CD4-positive, alpha-beta T cell (primary cell): ENCODE measurements around the gene CNTLN. TPM values are rescaled to one million over a fixed set of nuclear protein-coding genes. Genes with fewer than 3 reads are reported as not detected.

Source experiments
- ATAC-seq: fragments of 200-7000 bp; cut with Tn5 transposase; one replicate; pipeline ENCODE4 v1.10.0; 2022; ENCODE audit warnings: mild to moderate bottlenecking; ENCODE audit not compliant: poor library complexity
- CTCF ChIA-PET: fragments of 350-600 bp; sonication (Branson Sonifier 250); formaldehyde crosslinking; loops from one replicate; lab custom pipeline; 2021; ENCODE audit warnings: antibody characterized with exemption, inconsistent platforms; lab: Charles Lee
- POLR2A ChIA-PET: fragments of 350-600 bp; sonication (Branson Sonifier 250); formaldehyde crosslinking; loops from one replicate; lab custom pipeline; 2021; ENCODE audit warnings: antibody characterized with exemption, inconsistent platforms; lab: Charles Lee
- DNase-seq, 14 experiments: peaks; one replicate each; pipeline ENCODE4 v3.0.0-alpha.2; 2013 to 2020; ENCODE audit warnings: mixed read lengths in 2 of 14
- H3K27ac ChIP-seq, 2 donors: one replicate each; pipeline versions ENCODE4 v1.5.1 to v1.7.0; 2013; ENCODE audit warnings: low read length in 2 of 2, low read depth in 1 of 2, mild to moderate bottlenecking in 1 of 2
- H3K27me3 ChIP-seq, 2 experiments: 1 replicate in 1 of 2; 2 replicates in 1 of 2; pipeline versions ENCODE4 v1.6.1 to v1.7.0; 2013; ENCODE audit warnings: low read length in 2 of 2, control low read depth in 1 of 2, mild to moderate bottlenecking in 1 of 2, moderate library complexity in 1 of 2; ENCODE audit not compliant: insufficient read depth in 2 of 2, control insufficient read depth in 1 of 2
- H3K36me3 ChIP-seq: one replicate; pipeline ENCODE4 v1.6.1; 2013; ENCODE audit warnings: low read length, control low read depth; ENCODE audit not compliant: insufficient read depth
- H3K4me1 ChIP-seq: one replicate; pipeline ENCODE4 v1.6.1; 2013; ENCODE audit warnings: low read length, control low read depth; ENCODE audit not compliant: insufficient read depth
- H3K4me3 ChIP-seq: one replicate; pipeline ENCODE4 v1.5.1; 2013; ENCODE audit warnings: mild to moderate bottlenecking, low read length, moderate library complexity
- H3K9me3 ChIP-seq, 2 experiments: 1 replicate in 1 of 2; 2 replicates in 1 of 2; pipeline versions ENCODE4 v1.6.1 to v1.7.0; 2013; ENCODE audit warnings: low read length in 2 of 2, mild to moderate bottlenecking in 2 of 2, control low read depth in 1 of 2, moderate library complexity in 1 of 2; ENCODE audit not compliant: control insufficient read depth in 1 of 2, insufficient read depth in 1 of 2
- H3K27ac Mint-ChIP-seq: one replicate; pipeline ENCODE4 v1.8.0; 2020; ENCODE audit warnings: mixed read lengths
- H3K27me3 Mint-ChIP-seq: one replicate; pipeline ENCODE4 v1.8.0; 2021; ENCODE audit warnings: mixed read lengths
- H3K36me3 Mint-ChIP-seq: one replicate; pipeline ENCODE4 v1.8.0; 2021; ENCODE audit warnings: low read depth, mixed read lengths
- H3K4me1 Mint-ChIP-seq: one replicate; pipeline ENCODE4 v1.8.0; 2021; ENCODE audit warnings: low read depth, mixed read lengths
- H3K4me3 Mint-ChIP-seq: one replicate; pipeline ENCODE4 v1.8.0; 2020; ENCODE audit warnings: mild to moderate bottlenecking, mixed read lengths
- H3K9me3 Mint-ChIP-seq: one replicate; pipeline ENCODE4 v1.8.0; 2020; ENCODE audit warnings: mixed read lengths
- intact Hi-C, 2 experiments: fragments of 100-400 bp; cut with DNase I in 1 of 2; cut with micrococcal nuclease in 1 of 2; formaldehyde crosslinking; loops; one replicate each; pipeline versions ENCODE4 v1.15.1 to v1.9.0; 2023 to 2025; cut with DNase I, micrococcal nuclease
- total RNA-seq, 174 experiments: library from RNA in 2 of 174; stranded (reverse) in 2 of 174; gene quantifications; one replicate each; pipeline ENCODE4 v1.2.3 and lab custom pipeline; 2021 to 2026
- TF ChIP-seq, protein P1 (sequence below): fragments of 200-600 bp; IDR thresholded peaks from one replicate; pipeline ENCODE4 v1.8.0; 2022; ENCODE audit warnings: antibody characterized with exemption, mild to moderate bottlenecking

Gene CNTLN
- total RNA-seq, 2 experiments from 2014 or later, result 0.25 to 0.28 TPM

DNA sequence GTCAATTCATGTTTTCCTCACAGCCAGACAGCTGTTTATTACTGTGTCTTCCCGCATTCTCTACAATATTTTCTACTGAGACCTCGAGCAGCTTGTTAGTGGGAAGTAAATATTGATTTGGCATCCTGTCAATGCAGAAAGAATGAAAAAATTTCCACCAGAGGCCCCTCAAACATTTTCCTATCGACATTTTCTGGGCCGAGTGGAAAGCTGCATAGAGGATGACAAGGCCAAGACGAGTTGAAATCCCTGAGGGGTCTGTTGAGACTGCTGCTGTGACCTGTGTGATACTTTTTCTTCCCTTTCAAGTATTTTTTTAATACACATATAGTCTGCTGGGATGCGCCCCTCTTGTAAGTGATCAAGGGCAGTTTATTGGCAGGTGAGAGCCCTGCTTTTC is 352.6 kb downstream of the CNTLN start:
- ChIA-PET POLR2A (no interaction called here), CTCF (no interaction called here)
- Histone ChIP-seq H3K9me3 (no peaks in the 10 kb centered on the region), H3K27ac (no peak overlapping the region), H3K4me3 (no peak overlapping the region), H3K4me1 (no peaks in the 10 kb centered on the region), H3K27me3 (no peaks in the 10 kb centered on the region), H3K36me3 (no peaks in the 10 kb centered on the region)
- Mint-ChIP-seq H3K27ac (no peak overlapping the region), H3K9me3 (no peaks in the 10 kb centered on the region), H3K4me1 (no peaks in the 10 kb centered on the region), H3K4me3 (no peak overlapping the region), H3K36me3 (no peaks in the 10 kb centered on the region), H3K27me3 (no peaks in the 10 kb centered on the region)
- TF ChIP-seq, protein P1, sequence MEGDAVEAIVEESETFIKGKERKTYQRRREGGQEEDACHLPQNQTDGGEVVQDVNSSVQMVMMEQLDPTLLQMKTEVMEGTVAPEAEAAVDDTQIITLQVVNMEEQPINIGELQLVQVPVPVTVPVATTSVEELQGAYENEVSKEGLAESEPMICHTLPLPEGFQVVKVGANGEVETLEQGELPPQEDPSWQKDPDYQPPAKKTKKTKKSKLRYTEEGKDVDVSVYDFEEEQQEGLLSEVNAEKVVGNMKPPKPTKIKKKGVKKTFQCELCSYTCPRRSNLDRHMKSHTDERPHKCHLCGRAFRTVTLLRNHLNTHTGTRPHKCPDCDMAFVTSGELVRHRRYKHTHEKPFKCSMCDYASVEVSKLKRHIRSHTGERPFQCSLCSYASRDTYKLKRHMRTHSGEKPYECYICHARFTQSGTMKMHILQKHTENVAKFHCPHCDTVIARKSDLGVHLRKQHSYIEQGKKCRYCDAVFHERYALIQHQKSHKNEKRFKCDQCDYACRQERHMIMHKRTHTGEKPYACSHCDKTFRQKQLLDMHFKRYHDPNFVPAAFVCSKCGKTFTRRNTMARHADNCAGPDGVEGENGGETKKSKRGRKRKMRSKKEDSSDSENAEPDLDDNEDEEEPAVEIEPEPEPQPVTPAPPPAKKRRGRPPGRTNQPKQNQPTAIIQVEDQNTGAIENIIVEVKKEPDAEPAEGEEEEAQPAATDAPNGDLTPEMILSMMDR, result no peak
- intact Hi-C loops, result no loop called here
- DNase-seq (no peak), ATAC-seq (no peak)

DNA sequence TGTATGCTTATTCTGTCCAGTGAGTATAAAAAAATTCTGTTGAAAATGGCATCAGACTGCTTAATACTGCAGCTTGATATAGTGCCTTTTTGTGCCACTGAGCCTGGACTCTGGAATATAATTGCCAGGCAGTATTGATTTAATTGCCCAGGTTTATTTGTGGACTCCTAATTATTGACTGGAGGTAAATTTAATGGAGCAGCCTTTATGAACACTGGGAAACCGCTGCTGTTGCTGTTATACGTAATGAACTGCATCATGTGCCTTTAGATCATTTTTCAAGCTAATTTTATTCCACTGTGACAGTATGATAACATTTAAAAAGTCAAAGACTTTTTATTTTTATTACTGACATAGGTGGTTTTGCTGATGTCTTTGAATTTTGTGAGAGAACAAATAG is 353.8 kb downstream of the CNTLN start:
- Mint-ChIP-seq H3K9me3 (no peaks in the 10 kb centered on the region), H3K4me3 (no peak overlapping the region), H3K36me3 (no peaks in the 10 kb centered on the region), H3K4me1 (no peaks in the 10 kb centered on the region), H3K27ac (no peak overlapping the region), H3K27me3 (no peaks in the 10 kb centered on the region)
- POLR2A ChIA-PET, result no interaction called here
- no peaks in the 10 kb centered on the region for H3K27me3 ChIP-seq
- CTCF ChIA-PET, result no interaction called here
- no peaks in the 10 kb centered on the region for H3K36me3 ChIP-seq
- no peaks in the 10 kb centered on the region for H3K4me1 ChIP-seq
- intact Hi-C loops, result no loop called here
- no peak for DNase-seq
- ATAC-seq, result no peak
- no peak overlapping the region for H3K27ac ChIP-seq
- no peak overlapping the region for H3K4me3 ChIP-seq
- TF ChIP-seq, protein P1, result no peak
- H3K9me3 ChIP-seq, result no peaks in the 10 kb centered on the region

DNA sequence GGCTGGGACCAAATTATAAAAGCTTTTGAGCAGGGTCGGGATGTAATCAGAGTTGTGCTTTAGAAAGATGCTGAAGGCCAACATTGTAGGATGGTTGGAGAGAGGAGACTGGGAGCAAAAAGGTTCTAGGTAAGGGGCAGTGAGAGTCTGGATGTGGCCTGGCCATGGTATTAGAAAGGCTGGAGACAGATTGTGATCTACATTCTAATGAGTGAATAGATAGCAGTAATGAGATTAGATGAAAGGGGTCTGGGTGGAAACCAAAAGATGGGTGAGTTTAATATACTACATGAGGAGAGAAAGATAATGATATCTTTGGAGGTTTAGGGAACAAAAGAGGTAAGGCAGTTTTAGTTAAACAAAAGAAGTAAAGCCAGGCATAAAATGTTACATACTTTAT is 355.3 kb downstream of the CNTLN start:
- ATAC-seq (no peak), DNase-seq (no peak)
- Mint-ChIP-seq H3K4me3 (no peak overlapping the region), H3K4me1 (no peaks in the 10 kb centered on the region), H3K36me3 (no peaks in the 10 kb centered on the region), H3K27ac (no peak overlapping the region), H3K9me3 (no peaks in the 10 kb centered on the region), H3K27me3 (no peaks in the 10 kb centered on the region)
- Histone ChIP-seq H3K4me1 (no peaks in the 10 kb centered on the region), H3K27me3 (no peaks in the 10 kb centered on the region), H3K9me3 (no peaks in the 10 kb centered on the region), H3K4me3 (no peak overlapping the region), H3K36me3 (no peaks in the 10 kb centered on the region), H3K27ac (no peak overlapping the region)
- TF ChIP-seq, protein P1, result no peak
- CTCF ChIA-PET, result no interaction called here
- intact Hi-C loops, result no loop called here
- POLR2A ChIA-PET, result no interaction called here
